GM12892 (cell line): ENCODE data around the gene TM9SF2.

Source experiments
- DNase-seq: peaks from one replicate; pipeline ENCODE4 v3.0.0; 2011; ENCODE audit not compliant: insufficient read length
- FAIRE-seq: peaks from 2 replicates; lab custom pipeline; 2011; peaks lifted over from hg19 to GRCh38; lab: Jason Lieb, UNC
- POLR2A ChIP-seq: IDR thresholded peaks from 2 replicates; pipeline ENCODE4 v1.6.1; 2011; ENCODE audit warnings: low read depth, low read length, control low read depth
- POLR2AphosphoS5 ChIP-seq: IDR thresholded peaks from 2 replicates; pipeline ENCODE4 v1.6.1; 2011; ENCODE audit warnings: low read depth, low read length, control low read depth
- TAF1 ChIP-seq: IDR thresholded peaks from 2 replicates; pipeline ENCODE4 v1.6.1; 2011; ENCODE audit warnings: low read depth, mild to moderate bottlenecking, control low read depth, low read length, borderline replicate concordance

TM9SF2 gene

DNA sequence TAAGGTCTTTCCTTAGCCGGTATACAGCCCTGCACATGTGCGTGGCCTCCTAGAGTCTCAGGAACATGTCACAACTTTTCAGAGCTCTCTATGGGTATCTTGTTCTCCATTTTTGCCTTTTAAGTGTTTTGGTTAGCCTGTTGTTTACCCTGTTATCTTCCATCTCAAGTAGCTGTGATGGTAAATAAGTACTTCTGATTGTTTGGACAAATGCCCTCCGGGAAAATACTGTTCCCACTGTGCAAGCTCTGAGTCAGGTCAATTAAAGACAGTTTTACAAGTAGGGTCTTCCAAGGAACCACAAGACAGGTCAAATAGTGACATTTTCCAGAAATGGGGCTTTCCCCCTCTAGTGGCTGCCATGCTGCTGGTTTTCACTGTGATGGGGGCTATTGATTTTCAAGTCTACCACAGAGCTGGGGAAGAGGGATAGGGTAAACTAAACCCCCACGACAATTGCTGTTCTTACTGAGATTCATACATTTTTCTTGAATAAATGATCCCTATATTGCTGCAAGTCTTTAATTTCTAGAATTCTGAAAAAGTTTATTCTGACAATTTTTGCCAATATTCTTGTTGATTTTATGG is 109.5 kb downstream of the TM9SF2 start:
- DNase-seq, result no peak
- TF ChIP-seq POLR2AphosphoS5, result no peak
- no peak for TF ChIP-seq TAF1
- no peak for TF ChIP-seq POLR2A

More for the DNA sequence above, 109.5 kb downstream of the TM9SF2 start:
- no peak for FAIRE-seq
